ENCODE measurements around the gene ZDHHC21. TPM values are rescaled to one million over a fixed set of nuclear protein-coding genes. Genes with fewer than 3 reads are reported as not detected.

ZDHHC21 gene, protein sequence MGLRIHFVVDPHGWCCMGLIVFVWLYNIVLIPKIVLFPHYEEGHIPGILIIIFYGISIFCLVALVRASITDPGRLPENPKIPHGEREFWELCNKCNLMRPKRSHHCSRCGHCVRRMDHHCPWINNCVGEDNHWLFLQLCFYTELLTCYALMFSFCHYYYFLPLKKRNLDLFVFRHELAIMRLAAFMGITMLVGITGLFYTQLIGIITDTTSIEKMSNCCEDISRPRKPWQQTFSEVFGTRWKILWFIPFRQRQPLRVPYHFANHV
- 1.5 to 3.9 TPM (median 3.1 TPM) in 5 replicates for total RNA-seq (2022; extraction: Qiagen RNA extraction; ENCODE audit: low read depth)

DNA sequence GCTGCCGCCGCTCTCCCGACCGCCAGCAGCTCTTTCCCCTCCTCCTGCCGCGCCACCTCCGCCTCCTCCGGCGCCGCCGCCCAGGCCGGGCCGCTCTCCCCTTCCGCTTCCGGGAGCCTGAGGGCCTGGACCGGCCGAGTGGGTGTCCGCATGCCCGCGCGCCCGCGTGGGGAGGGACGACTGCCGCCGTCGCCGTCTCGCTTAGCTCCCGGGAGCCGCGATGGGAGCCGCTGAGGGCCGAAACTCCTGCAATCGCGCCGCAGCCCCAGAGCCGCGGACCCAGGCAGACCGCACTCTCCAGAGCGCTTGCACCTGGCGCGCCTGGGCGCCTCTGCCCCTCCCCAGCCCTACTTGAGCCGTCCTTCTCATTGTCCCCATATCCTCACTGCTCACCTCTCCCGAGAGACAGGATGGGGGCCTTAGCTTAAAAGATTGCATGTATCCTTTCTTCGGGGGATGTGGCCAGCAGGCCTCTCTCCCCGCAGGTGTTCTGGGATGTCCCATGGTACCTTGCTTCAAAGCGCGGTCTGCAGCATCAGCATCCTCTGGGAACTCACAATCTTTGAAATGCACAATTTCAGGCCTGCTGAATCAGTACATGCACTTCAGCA, at the start of gene ZDHHC21:
TSS of gene ZDHHC21 (minus strand) at position 182 of the 611 bp plus-strand sequence. CDS start 19,092 bp downstream, outside the sequence.

DNA sequence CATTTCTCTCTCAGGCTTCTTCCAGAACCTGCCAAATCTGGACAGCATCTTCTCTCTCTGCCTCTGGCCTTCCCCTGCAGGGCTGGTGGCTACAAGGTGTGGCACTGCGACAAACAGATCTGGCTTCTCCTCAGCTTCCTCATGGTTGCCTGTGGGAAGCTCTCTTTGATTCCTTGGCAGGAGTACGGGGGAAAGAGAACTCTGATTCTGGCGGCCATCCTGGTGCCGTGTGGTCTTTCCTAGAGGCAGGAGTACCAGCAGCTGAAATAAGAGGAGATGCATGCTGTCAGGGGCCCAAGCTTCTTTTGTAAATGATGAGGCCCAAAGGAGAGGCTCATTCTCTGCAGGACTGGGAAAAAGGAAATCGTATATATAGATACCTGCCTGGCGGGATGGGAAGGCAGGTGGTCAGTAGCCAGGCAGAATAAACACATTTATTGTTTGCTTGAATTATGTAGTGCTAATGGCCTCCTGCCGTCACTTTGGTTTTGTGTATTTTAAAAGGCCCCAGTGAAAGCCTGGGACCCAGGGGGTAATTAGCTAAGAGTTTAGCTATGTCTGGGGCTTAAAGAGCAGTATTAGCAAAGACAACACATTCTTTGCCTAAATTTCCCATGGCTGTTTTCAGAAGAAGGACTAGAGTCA, 29.3 kb upstream of the ZDHHC21 start, which contains the start of gene CER1:
TSS of gene CER1 (minus strand) at position 343 of the 645 bp plus-strand sequence. CDS start at position 282, 61 bp downstream.

Other genes starting within 250 kb of the ZDHHC21 start
- not detected in 5 replicates for gene CER1, start 29.3 kb upstream of the ZDHHC21 start, total RNA-seq (2022; extraction: Qiagen RNA extraction; ENCODE audit: low read depth)
- gene FREM1, start 217.0 kb upstream of the ZDHHC21 start, total RNA-seq (2022; extraction: Qiagen RNA extraction; ENCODE audit: low read depth): not detected in 5 replicates

Measured in A549 treated with GW870086 at 1 μM for 4 hours (cell line).